IMR-90 (cell line): Measurements from ENCODE around the gene S100A12. TPM values are rescaled to one million over a fixed set of nuclear protein-coding genes. Genes with fewer than 3 reads are reported as not detected.

Source experiments
- ATAC-seq: fragments of 200-7000 bp; cut with Tn5 transposase; 2 replicates; pipeline ENCODE4 v1.9.1; 2020; ENCODE audit warnings: low read depth, mild to moderate bottlenecking, moderate library complexity
- BruUV-seq: library from RNA; stranded (reverse); fragments of 400-500 nt; replicated peaks from 2 replicates; lab custom pipeline; 2021; lab: Mats Ljungman, UMichigan
- CTCF ChIA-PET: fragments of 300-600 bp; formaldehyde crosslinking; extraction: SDS; loops from one replicate; lab custom pipeline; 2021; ENCODE audit warnings: antibody characterized with exemption; lab: Yijun Ruan, JAX
- POLR2A ChIA-PET: fragments of 300-600 bp; sonication (Branson Sonifier 250); formaldehyde crosslinking; loops from one replicate; lab custom pipeline; 2022; ENCODE audit warnings: antibody characterized with exemption; ENCODE audit not compliant: unreplicated experiment; lab: Charles Lee
- DNase-seq: peaks from one replicate; pipeline ENCODE4 v3.0.0; 2013
- H2AFZ ChIP-seq: replicated peaks from 2 replicates; pipeline ENCODE3; 2013; ENCODE audit warnings: low read length, mild to moderate bottlenecking; ENCODE audit not compliant: poor library complexity
- H2AK5ac ChIP-seq: 2 replicates; pipeline ENCODE4 v1.6.1; 2013; ENCODE audit warnings: low read depth, low read length, inconsistent platforms
- H2AK9ac ChIP-seq: replicated peaks from 2 replicates; pipeline ENCODE3; 2013; ENCODE audit warnings: mild to moderate bottlenecking, low read depth, low read length, moderate library complexity; ENCODE audit not compliant: poor library complexity
- H2BK120ac ChIP-seq: 2 replicates; pipeline ENCODE4 v1.6.1; 2013; ENCODE audit warnings: low read depth, low read length, inconsistent platforms
- H2BK15ac ChIP-seq: 3 replicates; pipeline ENCODE4 v1.6.1; 2013; ENCODE audit warnings: low read depth, low read length, inconsistent platforms
- H2BK20ac ChIP-seq: 2 replicates; pipeline ENCODE4 v1.6.1; 2013; ENCODE audit warnings: low read depth, mild to moderate bottlenecking, inconsistent platforms, low read length, moderate library complexity
- H2BK5ac ChIP-seq: 2 replicates; pipeline ENCODE4 v1.6.1; 2013; ENCODE audit warnings: mild to moderate bottlenecking, low read depth, low read length, inconsistent platforms; ENCODE audit not compliant: poor library complexity, severe bottlenecking
- H3K14ac ChIP-seq: replicated peaks from 2 replicates; pipeline ENCODE4 v1.6.1; 2013; ENCODE audit warnings: low read depth, low read length, inconsistent platforms
- H3K18ac ChIP-seq: 2 replicates; pipeline ENCODE4 v1.6.1; 2013; ENCODE audit warnings: low read depth, low read length, control low read depth
- H3K23ac ChIP-seq: 2 replicates; pipeline ENCODE4 v1.6.1; 2013; ENCODE audit warnings: low read depth, low read length, inconsistent platforms
- H3K27ac ChIP-seq: 2 replicates; pipeline ENCODE4 v1.5.1; 2013; ENCODE audit warnings: mild to moderate bottlenecking, control low read depth, low read length; ENCODE audit not compliant: insufficient read depth
- H3K27me3 ChIP-seq: 2 replicates; pipeline ENCODE4 v1.6.1; 2013; ENCODE audit warnings: low read length; ENCODE audit not compliant: control insufficient read depth, insufficient read depth
- H3K36me3 ChIP-seq: 2 replicates; pipeline ENCODE4 v1.6.1; 2013; ENCODE audit warnings: low read length, mixed read lengths; ENCODE audit not compliant: control insufficient read depth, insufficient read depth
- H3K4ac ChIP-seq: 2 replicates; pipeline ENCODE4 v1.6.1; 2013; ENCODE audit warnings: low read depth, low read length, inconsistent platforms
- H3K4me1 ChIP-seq: 2 replicates; pipeline ENCODE4 v1.6.1; 2013; ENCODE audit warnings: low read length, mixed read lengths; ENCODE audit not compliant: control insufficient read depth, insufficient read depth
- H3K4me2 ChIP-seq: 2 replicates; pipeline ENCODE4 v1.6.1; 2013; ENCODE audit warnings: low read depth, mild to moderate bottlenecking, control low read depth, low read length, moderate library complexity
- H3K4me3 ChIP-seq: 2 replicates; pipeline ENCODE4 v1.5.1; 2013; ENCODE audit warnings: low read depth, mild to moderate bottlenecking, control low read depth, low read length, moderate library complexity; ENCODE audit not compliant: insufficient read depth
- H3K56ac ChIP-seq: 2 replicates; pipeline ENCODE4 v1.6.1; 2013; ENCODE audit warnings: low read length, inconsistent platforms; ENCODE audit not compliant: insufficient read depth; ENCODE audit errors: extremely low read depth
- H3K79me1 ChIP-seq, 2 experiments: 2 replicates each; pipeline ENCODE4 v1.6.1; 2013; ENCODE audit warnings: low read length in 2 of 2, inconsistent platforms in 1 of 2, low read depth in 1 of 2
- H3K9ac ChIP-seq: 2 replicates; pipeline ENCODE4 v1.6.1; 2013; ENCODE audit warnings: low read depth, low read length, control low read depth
- H3K9me1 ChIP-seq: 2 replicates; pipeline ENCODE4 v1.6.1; 2013; ENCODE audit warnings: low read length, inconsistent platforms; ENCODE audit not compliant: insufficient read depth
- H3K9me3 ChIP-seq: 2 replicates; pipeline ENCODE4 v1.6.1; 2013; ENCODE audit warnings: low read length; ENCODE audit not compliant: control insufficient read depth, insufficient read depth
- H4K20me1 ChIP-seq: 2 replicates; pipeline ENCODE4 v1.6.1; 2013; ENCODE audit warnings: low read length, inconsistent platforms; ENCODE audit not compliant: insufficient read depth
- H4K5ac ChIP-seq: 2 replicates; pipeline ENCODE4 v1.6.1; 2013; ENCODE audit warnings: mild to moderate bottlenecking, low read depth, low read length, control low read depth
- H4K8ac ChIP-seq, 2 experiments: 2 replicates each; pipeline ENCODE4 v1.6.1; 2013; ENCODE audit warnings: low read depth in 2 of 2, low read length in 2 of 2, control low read depth in 1 of 2, inconsistent platforms in 1 of 2
- H4K91ac ChIP-seq: 2 replicates; pipeline ENCODE4 v1.6.1; 2013; ENCODE audit warnings: low read depth, low read length, inconsistent platforms; ENCODE audit not compliant: insufficient read depth
- CEBPB ChIP-seq: IDR thresholded peaks from 2 replicates; pipeline ENCODE4 v1.6.1; 2012; ENCODE audit warnings: low read depth, low read length, improper control_type of control experiment
- CHD1 ChIP-seq: IDR thresholded peaks from 2 replicates; pipeline ENCODE4 v1.6.1; 2012; ENCODE audit warnings: low read depth, low read length, improper control_type of control experiment
- CTCF ChIP-seq: conservative IDR thresholded peaks from 2 replicates; pipeline ENCODE4 v1.5.1; 2012; ENCODE audit warnings: mild to moderate bottlenecking, low read depth, low read length, improper control_type of control experiment
- ELK1 ChIP-seq: fragments of 150-350 bp; IDR thresholded peaks from 2 replicates; pipeline ENCODE4 v1.6.1; 2016; ENCODE audit warnings: low read depth, mild to moderate bottlenecking, low read length, moderate library complexity, borderline replicate concordance
- MAFK ChIP-seq: IDR thresholded peaks from 2 replicates; pipeline ENCODE4 v1.6.1; 2012; ENCODE audit warnings: low read depth, low read length, improper control_type of control experiment
- MAZ ChIP-seq: IDR thresholded peaks from 2 replicates; pipeline ENCODE4 v1.6.1; 2012; ENCODE audit warnings: low read depth, mild to moderate bottlenecking, low read length, improper control_type of control experiment, moderate library complexity, borderline replicate concordance
- MXI1 ChIP-seq: IDR thresholded peaks from 2 replicates; pipeline ENCODE4 v1.6.1; 2012; ENCODE audit warnings: low read depth, mild to moderate bottlenecking, low read length, moderate library complexity, borderline replicate concordance
- NFE2L2 ChIP-seq: fragments of 150-350 bp; IDR thresholded peaks from 2 replicates; pipeline ENCODE4 v1.6.1; 2016; ENCODE audit warnings: low read depth, mild to moderate bottlenecking, low read length
- POLR2A ChIP-seq: IDR thresholded peaks from 2 replicates; pipeline ENCODE4 v1.6.1; 2012; ENCODE audit warnings: mild to moderate bottlenecking, low read depth, low read length
- RAD21 ChIP-seq: IDR thresholded peaks from 2 replicates; pipeline ENCODE4 v1.6.1; 2012; ENCODE audit warnings: low read length, improper control_type of control experiment
- RCOR1 ChIP-seq: IDR thresholded peaks from 2 replicates; pipeline ENCODE4 v1.6.1; 2012; ENCODE audit warnings: mild to moderate bottlenecking, low read length, improper control_type of control experiment; ENCODE audit not compliant: insufficient replicate concordance
- RFX5 ChIP-seq: IDR thresholded peaks from 2 replicates; pipeline ENCODE4 v1.8.0; 2012; ENCODE audit warnings: low read depth, mild to moderate bottlenecking, low read length, moderate library complexity
- SMC3 ChIP-seq: fragments of 150-350 bp; IDR thresholded peaks from 2 replicates; pipeline ENCODE4 v1.6.1; 2016; ENCODE audit warnings: low read depth, mild to moderate bottlenecking, antibody characterized with exemption, low read length, moderate library complexity
- USF2 ChIP-seq: fragments of 150-350 bp; IDR thresholded peaks from 2 replicates; pipeline ENCODE4 v1.6.1; 2017; ENCODE audit warnings: mild to moderate bottlenecking, antibody characterized with exemption, low read length, low read depth
- WGBS, 2 experiments: methylation state at CpG; one replicate each; pipeline versions ENCODE4 v1.1.5 to v1.1.7; 2013; ENCODE audit warnings: missing lambda C conversion rate in 2 of 2; ENCODE audit not compliant: insufficient read length in 1 of 2; ENCODE audit errors: extremely low coverage in 2 of 2; 5-methylcytosine and 5-hydroxymethylcytosine counted together
- dilution Hi-C: fragments of 300-500 bp; cut with HindIII; formaldehyde crosslinking; loops from one replicate; pipeline ENCODE4 v1.14.3; 2018; ENCODE audit warnings: low sequenced_read_pairs; ENCODE audit not compliant: unreplicated experiment
- in situ Hi-C: fragments of 300-500 bp; cut with MboI; formaldehyde crosslinking; loops from 3 replicates; pipeline ENCODE4 v1.14.3; 2019; ENCODE audit warnings: low sequenced_read_pairs, inconsistent platforms, mixed read lengths
- intact Hi-C: fragments of 100-400 bp; cut with micrococcal nuclease; formaldehyde crosslinking; loops from 2 replicates; pipeline ENCODE4 v1.10.0; 2022
- polyA plus RNA-seq, 3 experiments: library from polyadenylated mRNA; depleted of rRNA; stranded (reverse); fragments of >200 nt; gene quantifications; 2 replicates each; pipeline ENCODE4 v1.2.3, GENCODE V29; 2012; ENCODE audit warnings: low replicate concordance in 1 of 3
- total RNA-seq: library from RNA; depleted of rRNA; stranded (reverse); fragments of >200 nt; gene quantifications from 2 replicates; pipeline ENCODE4 v1.2.3, GENCODE V29; 2012

S100A12 gene
- total and polyA plus RNA-seq, 2 of the 4 experiments (the other 2 are of a cell fraction): not detected

- H4K8ac ChIP-seq: no peak overlapping the region
- in situ Hi-C loops (no loop called here), dilution Hi-C loops (no loop called here), intact Hi-C loops (no loop called here)
- H3K4me1 ChIP-seq: no peaks in the 10 kb centered on the region
- H3K79me1 ChIP-seq: no peaks in the 10 kb centered on the region
- H4K91ac ChIP-seq: no peak overlapping the region
- no peaks in the 10 kb centered on the region for H3K9me3 ChIP-seq
- H3K4me2 ChIP-seq: no peak overlapping the region
- H3K27me3 ChIP-seq: peaks cover 3% of the 10 kb centered on the region; the same call in 1 of the 2 replicates
- no peak overlapping the region for H3K27ac ChIP-seq
- no peak overlapping the region for H3K4ac ChIP-seq
- H3K18ac ChIP-seq: no peak overlapping the region
- no peak overlapping the region for H2AK5ac ChIP-seq
- H4K5ac ChIP-seq: no peak overlapping the region
- no peak overlapping the region for H2BK120ac ChIP-seq
- H3K23ac ChIP-seq: no peak overlapping the region
- WGBS, 2 experiments: 38% methylated on average over 4 of the region's 7 CpGs; no CpG with 5 or more reads in 1 of the 2 experiments
- no peak overlapping the region for H3K56ac ChIP-seq
- H3K14ac ChIP-seq: no peak overlapping the region
- no peak overlapping the region for H2AFZ ChIP-seq
- H3K9ac ChIP-seq: no peak overlapping the region
- ChIA-PET CTCF (no interaction called here), POLR2A (no interaction called here)
- H2BK5ac ChIP-seq: no peak overlapping the region
- H3K36me3 ChIP-seq: no peaks in the 10 kb centered on the region
- TF ChIP-seq ELK1 (no peak), RCOR1 (no peak), NFE2L2 (no peak), MXI1 (no peak), POLR2A (no peak), MAZ (no peak), RFX5 (no peak), CEBPB (no peak), CHD1 (no peak), CTCF (no peak), RAD21 (no peak), SMC3 (no peak), MAFK (no peak), USF2 (no peak)
- H2AK9ac ChIP-seq: no peak overlapping the region
- DNase-seq (no peak), ATAC-seq (no peak)
- H2BK15ac ChIP-seq: no peak overlapping the region
- no TSS peak for BruUV-seq
- no peaks in the 10 kb centered on the region for H3K9me1 ChIP-seq
- no peaks in the 10 kb centered on the region for H4K20me1 ChIP-seq
- no peak overlapping the region for H2BK20ac ChIP-seq
- no peak overlapping the region for H3K4me3 ChIP-seq
Observed at GRCh38 chr1:153395136-153395685, 19.8 kb upstream of the S100A12 start.
